ENCODE measurements around the gene USP36. TPM values are rescaled to one million over a fixed set of nuclear protein-coding genes. Genes with fewer than 3 reads are reported as not detected.

The USP36 gene
- total RNA-seq, 1 experiment from 2014 or later = 33.6 TPM

Other genes with a start within 250 kb of the USP36 start
- gene CYTH1, start 58.5 kb downstream of the USP36 start, total RNA-seq (2014; rRNA removed; shearing (Covaris generic)) = 25.5 and 43.3 TPM in 2 replicates
- gene CEP295NL, start 62.4 kb upstream of the USP36 start, total RNA-seq (2014; rRNA removed; shearing (Covaris generic)) = 0.81 and 0.89 TPM in 2 replicates
- gene TIMP2, start 84.6 kb upstream of the USP36 start, total RNA-seq (2014; rRNA removed; shearing (Covaris generic)) = 257 and 279 TPM in 2 replicates
- gene LGALS3BP, start 139.1 kb upstream of the USP36 start, total RNA-seq (2014; rRNA removed; shearing (Covaris generic)) = 352 and 514 TPM in 2 replicates
- 81.4 and 90.1 TPM in 2 replicates for gene CANT1, start 168.9 kb upstream of the USP36 start, total RNA-seq (2014; rRNA removed; shearing (Covaris generic))
- 6.5 and 11.8 TPM in 2 replicates for gene C1QTNF1, start 183.4 kb upstream of the USP36 start, total RNA-seq (2014; rRNA removed; shearing (Covaris generic))
- 8.8 and 9.1 TPM in 2 replicates for gene ENGASE, start 234.0 kb upstream of the USP36 start, total RNA-seq (2014; rRNA removed; shearing (Covaris generic))

All from A172 (cell line).